ENCODE data around the gene FGD5. TPM values are rescaled to one million over a fixed set of nuclear protein-coding genes. Genes with fewer than 3 reads are reported as not detected.

FGD5 gene
- polyA plus RNA-seq, 3 donors, result 0.03 TPM; not detected in 2

DNA sequence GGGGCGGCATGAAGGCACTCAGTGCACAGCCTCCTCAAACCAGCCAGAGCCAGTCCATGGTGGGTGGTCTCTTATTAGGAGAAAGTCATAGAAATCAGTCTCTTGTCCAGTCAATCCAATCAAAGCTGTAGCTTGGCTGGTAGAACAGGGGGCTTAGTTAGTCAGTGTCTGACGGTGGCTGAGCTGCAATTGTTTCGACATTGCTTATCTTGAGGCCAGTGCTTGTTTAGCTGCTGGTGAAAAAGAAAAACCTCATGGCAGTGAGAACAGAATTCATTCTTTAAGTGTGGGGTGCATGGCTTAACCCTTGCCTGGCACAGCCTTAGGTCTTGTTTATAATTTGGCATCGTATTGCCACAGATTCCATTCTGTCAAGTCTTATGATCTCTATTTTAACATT is 53.9 kb downstream of the FGD5 start:
- intact Hi-C loops (cut with micrococcal nuclease), result no loop called here
- H3K36me3 Mint-ChIP-seq, result no peaks in the 10 kb centered on the region
- no peak overlapping the region for H3K4me3 Mint-ChIP-seq
- peaks cover 0 to 2% (median 0%) of the 10 kb centered on the region in 7 donors for H3K9me3 Mint-ChIP-seq
- TF ChIP-seq, protein P1, sequence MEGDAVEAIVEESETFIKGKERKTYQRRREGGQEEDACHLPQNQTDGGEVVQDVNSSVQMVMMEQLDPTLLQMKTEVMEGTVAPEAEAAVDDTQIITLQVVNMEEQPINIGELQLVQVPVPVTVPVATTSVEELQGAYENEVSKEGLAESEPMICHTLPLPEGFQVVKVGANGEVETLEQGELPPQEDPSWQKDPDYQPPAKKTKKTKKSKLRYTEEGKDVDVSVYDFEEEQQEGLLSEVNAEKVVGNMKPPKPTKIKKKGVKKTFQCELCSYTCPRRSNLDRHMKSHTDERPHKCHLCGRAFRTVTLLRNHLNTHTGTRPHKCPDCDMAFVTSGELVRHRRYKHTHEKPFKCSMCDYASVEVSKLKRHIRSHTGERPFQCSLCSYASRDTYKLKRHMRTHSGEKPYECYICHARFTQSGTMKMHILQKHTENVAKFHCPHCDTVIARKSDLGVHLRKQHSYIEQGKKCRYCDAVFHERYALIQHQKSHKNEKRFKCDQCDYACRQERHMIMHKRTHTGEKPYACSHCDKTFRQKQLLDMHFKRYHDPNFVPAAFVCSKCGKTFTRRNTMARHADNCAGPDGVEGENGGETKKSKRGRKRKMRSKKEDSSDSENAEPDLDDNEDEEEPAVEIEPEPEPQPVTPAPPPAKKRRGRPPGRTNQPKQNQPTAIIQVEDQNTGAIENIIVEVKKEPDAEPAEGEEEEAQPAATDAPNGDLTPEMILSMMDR (IDR thresholded peaks at IDR 0.05), result no peak
- Histone ChIP-seq H3K9ac (ENCODE audit: insufficient read depth, low read length, poor library complexity, severe bottlenecking) (no peak overlapping the region), H3K27me3 (ENCODE audit: control insufficient read depth in 2 of 2, insufficient read depth in 2 of 2, low read length in 2 of 2) (no peaks in the 10 kb centered on the region), H3K9me3 (replicated peaks in 1 of 2; ENCODE audit: control insufficient read depth in 1 of 2, insufficient read depth in 1 of 2, low read length in 2 of 2) (no peaks in the 10 kb centered on the region), H4K20me1 (ENCODE audit: insufficient read depth, low read length) (no peaks in the 10 kb centered on the region), H3K4me2 (replicated peaks; ENCODE audit: extremely low read depth, low read length, poor library complexity, severe bottlenecking) (no peak overlapping the region), H3K79me2 (ENCODE audit: insufficient read depth, low read length) (no peaks in the 10 kb centered on the region), H3K36me3 (replicated peaks in 1 of 2; ENCODE audit: control insufficient read depth in 1 of 2, insufficient read depth in 2 of 2, low read length in 2 of 2) (no peaks in the 10 kb centered on the region), H3K4me1 (ENCODE audit: control insufficient read depth in 1 of 2, insufficient read depth in 2 of 2, low read length in 2 of 2) (no peaks in the 10 kb centered on the region), H2AFZ (ENCODE audit: insufficient read depth, low read depth, low read length, poor library complexity, severe bottlenecking) (no peak overlapping the region), H3K27ac (ENCODE audit: low read depth in 1 of 2, low read length in 2 of 2) (no peak overlapping the region), H3K4me3 (replicated peaks in 1 of 3; ENCODE audit: low read depth in 2 of 3, low read length in 3 of 3) (no peak overlapping the region)
- no peaks in the 10 kb centered on the region for H3K4me1 Mint-ChIP-seq
- peaks cover 0 to 3% (median 0%) of the 10 kb centered on the region in 3 donors for H3K27me3 Mint-ChIP-seq (ENCODE audit: low read depth in 3 of 3)
- no peak overlapping the region for H3K27ac Mint-ChIP-seq
- 80% methylated on average over 2 of the region's 4 CpGs for WGBS (ENCODE audit: insufficient coverage)
- DNase-seq, result no peak

DNA sequence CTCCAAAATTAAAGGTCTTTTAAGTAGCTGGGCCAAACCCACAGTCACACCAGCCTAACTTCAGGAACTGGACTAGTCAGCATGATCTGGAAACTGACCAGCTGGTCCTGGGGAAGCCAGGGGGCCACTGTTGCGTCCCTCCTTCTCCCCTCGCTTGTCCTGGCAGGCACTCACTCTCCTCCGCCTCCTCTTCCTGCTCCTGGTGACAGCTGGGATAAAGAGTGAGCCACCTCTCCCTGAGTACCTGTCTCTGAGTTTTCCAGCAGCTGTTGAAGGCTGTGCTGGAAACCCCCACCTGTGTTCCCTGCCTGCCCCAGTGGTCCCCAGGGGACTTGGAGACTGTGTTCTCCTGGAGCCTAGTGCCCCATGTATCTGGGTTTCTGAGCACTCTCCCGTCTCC is 56.0 kb downstream of the FGD5 start:
- H3K4me1 ChIP-seq (ENCODE audit: control insufficient read depth in 1 of 2, insufficient read depth in 2 of 2, low read length in 2 of 2), result no peaks in the 10 kb centered on the region
- peaks cover 0 to 3% (median 0%) of the 10 kb centered on the region in 3 donors for H3K27me3 Mint-ChIP-seq (ENCODE audit: low read depth in 3 of 3)
- H3K79me2 ChIP-seq (ENCODE audit: insufficient read depth, low read length), result no peaks in the 10 kb centered on the region
- no peaks in the 10 kb centered on the region for H3K36me3 ChIP-seq (replicated peaks in 1 of 2; ENCODE audit: control insufficient read depth in 1 of 2, insufficient read depth in 2 of 2, low read length in 2 of 2)
- no peak overlapping the region for H3K4me3 ChIP-seq (replicated peaks in 1 of 3; ENCODE audit: low read depth in 2 of 3, low read length in 3 of 3)
- H3K9me3 ChIP-seq (replicated peaks in 1 of 2; ENCODE audit: control insufficient read depth in 1 of 2, insufficient read depth in 1 of 2, low read length in 2 of 2), result no peaks in the 10 kb centered on the region
- no peaks in the 10 kb centered on the region for H3K4me1 Mint-ChIP-seq
- no peak overlapping the region for H2AFZ ChIP-seq (ENCODE audit: insufficient read depth, low read depth, low read length, poor library complexity, severe bottlenecking)
- H3K36me3 Mint-ChIP-seq, result no peaks in the 10 kb centered on the region
- no peak overlapping the region for H3K27ac Mint-ChIP-seq
- H3K4me3 Mint-ChIP-seq, result no peak overlapping the region
- intact Hi-C loops (cut with micrococcal nuclease), result no loop called here
- no peaks in the 10 kb centered on the region for H4K20me1 ChIP-seq (ENCODE audit: insufficient read depth, low read length)
- H3K9ac ChIP-seq (ENCODE audit: insufficient read depth, low read length, poor library complexity, severe bottlenecking), result no peak overlapping the region
- WGBS (ENCODE audit: insufficient coverage), result 100% methylated on average over 4 of the region's 4 CpGs
- no peak overlapping the region for H3K27ac ChIP-seq (ENCODE audit: low read depth in 1 of 2, low read length in 2 of 2)
- TF ChIP-seq, protein P1 (IDR thresholded peaks at IDR 0.05), result no peak
- no peaks in the 10 kb centered on the region for H3K27me3 ChIP-seq (ENCODE audit: control insufficient read depth in 2 of 2, insufficient read depth in 2 of 2, low read length in 2 of 2)
- H3K9me3 Mint-ChIP-seq, result peaks cover 0 to 2% (median 0%) of the 10 kb centered on the region in 7 donors
- no peak for DNase-seq
- H3K4me2 ChIP-seq (replicated peaks; ENCODE audit: extremely low read depth, low read length, poor library complexity, severe bottlenecking), result no peak overlapping the region
